HepG2 (cell line): ENCODE measurements around the gene DPY19L3. TPM values are rescaled to one million over a fixed set of nuclear protein-coding genes. Genes with fewer than 3 reads are reported as not detected.

Source experiments
- FOXC1 ChIP-seq: sonication (generic); formaldehyde crosslinking; IDR thresholded peaks from 2 replicates; pipeline ENCODE4 v1.8.0; 2022; ENCODE audit warnings: mild to moderate bottlenecking, missing genetic modification reagents, borderline replicate concordance
- GATAD2A ChIP-seq: IDR thresholded peaks from 2 replicates; pipeline ENCODE4 v1.6.1; 2016
- GLI4 ChIP-seq: sonication (generic); formaldehyde crosslinking; IDR thresholded peaks from 2 replicates; pipeline ENCODE4 v1.5.1; 2020; ENCODE audit warnings: missing genetic modification reagents, mild to moderate bottlenecking, moderate library complexity, borderline replicate concordance
- HOXA7 ChIP-seq: sonication (generic); formaldehyde crosslinking; IDR thresholded peaks from 2 replicates; pipeline ENCODE4 v1.8.1; 2022; ENCODE audit warnings: mild to moderate bottlenecking, missing genetic modification reagents, moderate library complexity
- JDP2 ChIP-seq: sonication (generic); formaldehyde crosslinking; IDR thresholded peaks from 2 replicates; pipeline ENCODE4 v1.8.1; 2022; ENCODE audit warnings: missing genetic modification reagents, borderline replicate concordance
- KAT8 ChIP-seq: IDR thresholded peaks from 2 replicates; pipeline ENCODE4 v1.6.1; 2016; ENCODE audit warnings: missing genetic modification reagents, missing compliant biosample characterization
- KDM5A ChIP-seq: fragments of 200-600 bp; sonication (generic); IDR thresholded peaks from 2 replicates; pipeline ENCODE4 v1.7.0; 2018; ENCODE audit warnings: antibody characterized with exemption, mild to moderate bottlenecking, low read length, borderline replicate concordance
- PAX8 ChIP-seq: sonication (generic); formaldehyde crosslinking; IDR thresholded peaks from 2 replicates; pipeline ENCODE4 v1.8.0; 2022; ENCODE audit warnings: mild to moderate bottlenecking, missing genetic modification reagents, borderline replicate concordance
- SIN3B ChIP-seq: fragments of 150-350 bp; IDR thresholded peaks from 2 replicates; pipeline ENCODE4 v1.6.1; 2014; ENCODE audit warnings: low read length
- ZBTB3 ChIP-seq: sonication (generic); formaldehyde crosslinking; IDR thresholded peaks from 2 replicates; pipeline ENCODE4 v1.4.0; 2020; ENCODE audit warnings: low read depth, mild to moderate bottlenecking, moderate library complexity, missing genetic modification reagents, borderline replicate concordance
- ZFP90 ChIP-seq: sonication (generic); formaldehyde crosslinking; IDR thresholded peaks from 2 replicates; pipeline ENCODE4 v1.8.0; 2022; ENCODE audit warnings: missing genetic modification reagents, mild to moderate bottlenecking, inconsistent platforms, borderline replicate concordance
- ZKSCAN1 ChIP-seq: fragments of 150-350 bp; IDR thresholded peaks from 2 replicates; pipeline ENCODE4 v1.6.1; 2014; ENCODE audit warnings: low read length
- ZNF121 ChIP-seq: sonication (generic); formaldehyde crosslinking; IDR thresholded peaks from 2 replicates; pipeline ENCODE4 v1.5.0; 2020; ENCODE audit warnings: mild to moderate bottlenecking, missing genetic modification reagents
- ZNF256 ChIP-seq: sonication (generic); formaldehyde crosslinking; conservative IDR thresholded peaks from 2 replicates; pipeline ENCODE4 v1.4.0; 2020; ENCODE audit warnings: missing genetic modification reagents
- ZNF350 ChIP-seq: sonication (generic); formaldehyde crosslinking; IDR thresholded peaks from 2 replicates; pipeline ENCODE4 v1.4.0; 2020; ENCODE audit warnings: mild to moderate bottlenecking, low read depth, missing genetic modification reagents, borderline replicate concordance
- ZNF446 ChIP-seq: sonication (generic); formaldehyde crosslinking; IDR thresholded peaks from 2 replicates; pipeline ENCODE4 v1.5.0; 2020; ENCODE audit warnings: mild to moderate bottlenecking, missing genetic modification reagents
- ZNF530 ChIP-seq: sonication (generic); formaldehyde crosslinking; IDR thresholded peaks from 2 replicates; pipeline ENCODE4 v1.5.0; 2020; ENCODE audit warnings: low read depth, mild to moderate bottlenecking, missing genetic modification reagents
- ZNF564 ChIP-seq: sonication (generic); formaldehyde crosslinking; IDR thresholded peaks from 2 replicates; pipeline ENCODE4 v1.8.1; 2023; ENCODE audit warnings: mild to moderate bottlenecking, missing genetic modification reagents
- ZNF589 ChIP-seq: sonication (generic); formaldehyde crosslinking; conservative IDR thresholded peaks from 2 replicates; pipeline ENCODE4 v1.8.0; 2022; ENCODE audit warnings: mild to moderate bottlenecking, moderate library complexity, missing genetic modification reagents
- polyA plus RNA-seq, 8 experiments: library from polyadenylated mRNA; depleted of rRNA in 3 of 8; stranded (reverse) in 7 of 8; unstranded in 1 of 8; fragments of >200 nt; fragmentation: Illumina TruSeq in 4 of 8; extraction: Trizol in 4 of 8; gene quantifications; 2 replicates each; pipeline versions ENCODE4 v1.2.1 to v1.2.3, GENCODE V29; 2011 to 2016; ENCODE audit warnings: low read depth in 4 of 8, missing spikeins in 1 of 8, mixed read lengths in 1 of 8; ENCODE audit not compliant: insufficient read depth in 1 of 8
- total RNA-seq, 5 experiments: library from RNA; depleted of rRNA; stranded (reverse); fragments of >200 nt; fragmentation: Illumina TruSeq; extraction: Trizol; gene quantifications; 2 replicates each; pipeline ENCODE4 v1.2.3, GENCODE V29; 2016; ENCODE audit warnings: low read depth in 1 of 5
- TF ChIP-seq, protein P1 (sequence below): sonication (generic); formaldehyde crosslinking; IDR thresholded peaks from 2 replicates; pipeline ENCODE4 v1.4.0; 2020; ENCODE audit warnings: missing genetic modification reagents
- TF ChIP-seq, protein P2 (sequence below): sonication (generic); formaldehyde crosslinking; IDR thresholded peaks from 2 replicates; pipeline ENCODE4 v1.9.0; 2022; ENCODE audit warnings: missing genetic modification reagents, mild to moderate bottlenecking, borderline replicate concordance
- TF ChIP-seq, protein P3 (sequence below): sonication (generic); formaldehyde crosslinking; IDR thresholded peaks from 2 replicates; pipeline ENCODE4 v1.4.0; 2020; ENCODE audit warnings: missing genetic modification reagents

Gene DPY19L3
- total and polyA plus RNA-seq, 2 of the 13 experiments (the other 11 are each of a cell fraction or from before 2014, with no cell fraction given): 21.6 to 25.2 TPM

DNA sequence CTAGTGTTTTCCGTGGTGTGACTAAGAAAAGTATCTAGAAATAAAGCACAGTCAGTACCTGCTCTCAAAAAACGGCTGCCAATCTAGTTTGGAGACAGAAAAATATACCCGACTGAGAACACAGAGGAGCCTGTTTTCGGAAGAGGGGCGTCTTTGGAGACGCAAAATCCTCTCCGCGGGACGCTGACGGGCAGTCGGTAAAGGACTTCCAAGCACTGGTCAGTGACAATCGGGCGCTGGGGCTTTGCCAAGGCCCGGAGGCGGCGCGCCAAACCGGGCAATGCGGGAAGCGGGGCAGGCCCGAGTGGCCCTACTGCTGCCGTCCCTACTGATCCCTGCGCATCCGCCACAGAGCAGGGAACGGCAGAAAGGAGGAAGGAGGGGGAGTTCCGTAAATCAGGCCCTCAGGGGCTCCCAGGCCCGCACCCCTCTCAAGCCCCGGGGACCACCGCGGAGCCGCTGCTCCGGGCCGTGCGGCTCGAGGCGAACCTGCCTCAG lies 588 bp upstream of the DPY19L3 start (continued):
- TF ChIP-seq, protein P1, sequence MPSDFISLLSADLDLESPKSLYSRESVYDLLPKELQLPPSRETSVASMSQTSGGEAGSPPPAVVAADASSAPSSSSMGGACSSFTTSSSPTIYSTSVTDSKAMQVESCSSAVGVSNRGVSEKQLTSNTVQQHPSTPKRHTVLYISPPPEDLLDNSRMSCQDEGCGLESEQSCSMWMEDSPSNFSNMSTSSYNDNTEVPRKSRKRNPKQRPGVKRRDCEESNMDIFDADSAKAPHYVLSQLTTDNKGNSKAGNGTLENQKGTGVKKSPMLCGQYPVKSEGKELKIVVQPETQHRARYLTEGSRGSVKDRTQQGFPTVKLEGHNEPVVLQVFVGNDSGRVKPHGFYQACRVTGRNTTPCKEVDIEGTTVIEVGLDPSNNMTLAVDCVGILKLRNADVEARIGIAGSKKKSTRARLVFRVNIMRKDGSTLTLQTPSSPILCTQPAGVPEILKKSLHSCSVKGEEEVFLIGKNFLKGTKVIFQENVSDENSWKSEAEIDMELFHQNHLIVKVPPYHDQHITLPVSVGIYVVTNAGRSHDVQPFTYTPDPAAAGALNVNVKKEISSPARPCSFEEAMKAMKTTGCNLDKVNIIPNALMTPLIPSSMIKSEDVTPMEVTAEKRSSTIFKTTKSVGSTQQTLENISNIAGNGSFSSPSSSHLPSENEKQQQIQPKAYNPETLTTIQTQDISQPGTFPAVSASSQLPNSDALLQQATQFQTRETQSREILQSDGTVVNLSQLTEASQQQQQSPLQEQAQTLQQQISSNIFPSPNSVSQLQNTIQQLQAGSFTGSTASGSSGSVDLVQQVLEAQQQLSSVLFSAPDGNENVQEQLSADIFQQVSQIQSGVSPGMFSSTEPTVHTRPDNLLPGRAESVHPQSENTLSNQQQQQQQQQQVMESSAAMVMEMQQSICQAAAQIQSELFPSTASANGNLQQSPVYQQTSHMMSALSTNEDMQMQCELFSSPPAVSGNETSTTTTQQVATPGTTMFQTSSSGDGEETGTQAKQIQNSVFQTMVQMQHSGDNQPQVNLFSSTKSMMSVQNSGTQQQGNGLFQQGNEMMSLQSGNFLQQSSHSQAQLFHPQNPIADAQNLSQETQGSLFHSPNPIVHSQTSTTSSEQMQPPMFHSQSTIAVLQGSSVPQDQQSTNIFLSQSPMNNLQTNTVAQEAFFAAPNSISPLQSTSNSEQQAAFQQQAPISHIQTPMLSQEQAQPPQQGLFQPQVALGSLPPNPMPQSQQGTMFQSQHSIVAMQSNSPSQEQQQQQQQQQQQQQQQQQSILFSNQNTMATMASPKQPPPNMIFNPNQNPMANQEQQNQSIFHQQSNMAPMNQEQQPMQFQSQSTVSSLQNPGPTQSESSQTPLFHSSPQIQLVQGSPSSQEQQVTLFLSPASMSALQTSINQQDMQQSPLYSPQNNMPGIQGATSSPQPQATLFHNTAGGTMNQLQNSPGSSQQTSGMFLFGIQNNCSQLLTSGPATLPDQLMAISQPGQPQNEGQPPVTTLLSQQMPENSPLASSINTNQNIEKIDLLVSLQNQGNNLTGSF (CRISPR knock-in tag): peak; percentile 18; the same call in 1 of the 2 replicates
- no peak for TF ChIP-seq ZNF121 (CRISPR knock-in tag)
- TF ChIP-seq KDM5A: peak; percentile 51; the same call in 1 of the 2 replicates
- TF ChIP-seq JDP2: no peak
- TF ChIP-seq GATAD2A (CRISPR knock-in tag): no peak
- no peak for TF ChIP-seq PAX8 (CRISPR knock-in tag)
- no peak for TF ChIP-seq FOXC1 (CRISPR knock-in tag)
- no peak for TF ChIP-seq ZNF350 (CRISPR knock-in tag)
- no peak for TF ChIP-seq KAT8 (CRISPR knock-in tag)
- TF ChIP-seq HOXA7 (CRISPR knock-in tag): no peak
- TF ChIP-seq ZNF446: no peak
- TF ChIP-seq SIN3B: no peak
- no peak for TF ChIP-seq ZNF530
- no peak for TF ChIP-seq ZBTB3
- TF ChIP-seq ZNF256 (CRISPR knock-in tag): no peak
- TF ChIP-seq ZNF564 (CRISPR knock-in tag): no peak
- TF ChIP-seq, protein P2, sequence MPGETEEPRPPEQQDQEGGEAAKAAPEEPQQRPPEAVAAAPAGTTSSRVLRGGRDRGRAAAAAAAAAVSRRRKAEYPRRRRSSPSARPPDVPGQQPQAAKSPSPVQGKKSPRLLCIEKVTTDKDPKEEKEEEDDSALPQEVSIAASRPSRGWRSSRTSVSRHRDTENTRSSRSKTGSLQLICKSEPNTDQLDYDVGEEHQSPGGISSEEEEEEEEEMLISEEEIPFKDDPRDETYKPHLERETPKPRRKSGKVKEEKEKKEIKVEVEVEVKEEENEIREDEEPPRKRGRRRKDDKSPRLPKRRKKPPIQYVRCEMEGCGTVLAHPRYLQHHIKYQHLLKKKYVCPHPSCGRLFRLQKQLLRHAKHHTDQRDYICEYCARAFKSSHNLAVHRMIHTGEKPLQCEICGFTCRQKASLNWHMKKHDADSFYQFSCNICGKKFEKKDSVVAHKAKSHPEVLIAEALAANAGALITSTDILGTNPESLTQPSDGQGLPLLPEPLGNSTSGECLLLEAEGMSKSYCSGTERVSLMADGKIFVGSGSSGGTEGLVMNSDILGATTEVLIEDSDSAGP (CRISPR knock-in tag): 0 out of 2 replicates have a peak, but pooled peaks have one; percentile 70
- no peak for TF ChIP-seq ZFP90
- TF ChIP-seq ZNF589 (CRISPR knock-in tag): no peak
- TF ChIP-seq GLI4: peak; percentile 23; the same call in 1 of the 2 replicates
- TF ChIP-seq ZKSCAN1: peak; percentile 7; the same call in 1 of the 2 replicates
- TF ChIP-seq, protein P3, sequence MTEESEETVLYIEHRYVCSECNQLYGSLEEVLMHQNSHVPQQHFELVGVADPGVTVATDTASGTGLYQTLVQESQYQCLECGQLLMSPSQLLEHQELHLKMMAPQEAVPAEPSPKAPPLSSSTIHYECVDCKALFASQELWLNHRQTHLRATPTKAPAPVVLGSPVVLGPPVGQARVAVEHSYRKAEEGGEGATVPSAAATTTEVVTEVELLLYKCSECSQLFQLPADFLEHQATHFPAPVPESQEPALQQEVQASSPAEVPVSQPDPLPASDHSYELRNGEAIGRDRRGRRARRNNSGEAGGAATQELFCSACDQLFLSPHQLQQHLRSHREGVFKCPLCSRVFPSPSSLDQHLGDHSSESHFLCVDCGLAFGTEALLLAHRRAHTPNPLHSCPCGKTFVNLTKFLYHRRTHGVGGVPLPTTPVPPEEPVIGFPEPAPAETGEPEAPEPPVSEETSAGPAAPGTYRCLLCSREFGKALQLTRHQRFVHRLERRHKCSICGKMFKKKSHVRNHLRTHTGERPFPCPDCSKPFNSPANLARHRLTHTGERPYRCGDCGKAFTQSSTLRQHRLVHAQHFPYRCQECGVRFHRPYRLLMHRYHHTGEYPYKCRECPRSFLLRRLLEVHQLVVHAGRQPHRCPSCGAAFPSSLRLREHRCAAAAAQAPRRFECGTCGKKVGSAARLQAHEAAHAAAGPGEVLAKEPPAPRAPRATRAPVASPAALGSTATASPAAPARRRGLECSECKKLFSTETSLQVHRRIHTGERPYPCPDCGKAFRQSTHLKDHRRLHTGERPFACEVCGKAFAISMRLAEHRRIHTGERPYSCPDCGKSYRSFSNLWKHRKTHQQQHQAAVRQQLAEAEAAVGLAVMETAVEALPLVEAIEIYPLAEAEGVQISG (CRISPR knock-in tag): no peak
